ENCODE measurements around the gene PSME3.

- no peak for TF ChIP-seq CTCF (IDR thresholded peaks at IDR 0.05)
- TF ChIP-seq POLR2A (IDR thresholded peaks at IDR 0.05) = no peak
Measured at GRCh38 chr17:42803074-42803883, 29.9 kb upstream of the PSME3 start.
